GM12864 (cell line): ENCODE data around the gene NOCT.
"Not testable (repeated sequence)": the region's sequence is repeated elsewhere in the genome, so short reads cannot be mapped to it uniquely, and the experiment has no call there.

Experiments used
- DNase-seq: peaks from one replicate; pipeline ENCODE4 v3.0.0-alpha.2; 2011; ENCODE audit warnings: low read depth
- H3K4me3 ChIP-seq: 2 replicates; pipeline ENCODE4 v1.5.1; 2011; ENCODE audit warnings: mild to moderate bottlenecking, low read depth, low read length, control low read depth
- CTCF ChIP-seq: IDR thresholded peaks from 2 replicates; pipeline ENCODE4 v1.5.1; 2011; ENCODE audit warnings: low read depth, mild to moderate bottlenecking, moderate library complexity, low read length, control low read depth, inconsistent platforms; ENCODE audit errors: missing control alignments

Gene NOCT

DNA sequence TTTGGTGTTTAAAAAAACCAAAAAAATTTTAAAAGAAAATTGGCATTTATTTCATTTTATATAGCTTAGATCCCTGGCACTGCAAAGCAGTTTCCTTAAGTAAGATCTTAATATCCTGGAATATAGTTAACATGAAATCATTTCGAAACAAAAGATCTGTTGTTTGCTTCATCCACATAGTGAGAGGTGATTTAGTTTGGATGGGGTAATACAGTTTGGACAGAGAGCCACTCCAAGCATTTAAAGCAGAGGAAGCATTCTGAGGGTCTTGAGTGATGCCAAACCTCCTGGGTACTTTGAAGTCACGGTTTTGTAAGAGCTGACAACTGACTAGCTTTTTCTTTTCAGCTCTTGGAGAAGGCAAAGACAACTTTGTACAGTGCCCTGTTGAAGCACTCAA lies 28.7 kb downstream of the NOCT start:
- no peak overlapping the region for H3K4me3 ChIP-seq
- no peak for DNase-seq
- TF ChIP-seq CTCF, result no peak

DNA sequence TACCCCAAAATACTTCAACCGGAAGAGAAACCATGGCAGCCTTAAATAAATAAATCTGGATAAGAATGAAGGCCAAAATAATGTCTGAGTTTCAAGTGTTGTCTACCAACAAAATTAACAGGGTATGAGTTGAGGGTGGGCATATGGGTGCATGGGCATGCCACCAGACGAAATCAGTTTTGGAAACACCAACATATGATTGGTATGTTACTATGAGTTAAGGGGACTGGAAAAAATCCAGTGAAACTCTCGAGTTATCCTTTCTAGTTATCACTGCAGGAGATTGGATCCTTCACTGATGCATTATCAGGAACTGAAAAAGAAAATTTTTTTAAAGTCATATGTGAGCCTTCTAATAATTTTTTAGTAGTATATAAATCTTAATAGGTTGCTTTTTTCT lies 32.4 kb downstream of the NOCT start:
- H3K4me3 ChIP-seq, result no peak overlapping the region
- no peak for DNase-seq
- no peak for TF ChIP-seq CTCF

GRCh38 chr4:139050446-139050845 lies 34.9 kb downstream of the NOCT start:
- DNase-seq, result no peak
- TF ChIP-seq CTCF, result no peak
- no peak overlapping the region for H3K4me3 ChIP-seq

DNA sequence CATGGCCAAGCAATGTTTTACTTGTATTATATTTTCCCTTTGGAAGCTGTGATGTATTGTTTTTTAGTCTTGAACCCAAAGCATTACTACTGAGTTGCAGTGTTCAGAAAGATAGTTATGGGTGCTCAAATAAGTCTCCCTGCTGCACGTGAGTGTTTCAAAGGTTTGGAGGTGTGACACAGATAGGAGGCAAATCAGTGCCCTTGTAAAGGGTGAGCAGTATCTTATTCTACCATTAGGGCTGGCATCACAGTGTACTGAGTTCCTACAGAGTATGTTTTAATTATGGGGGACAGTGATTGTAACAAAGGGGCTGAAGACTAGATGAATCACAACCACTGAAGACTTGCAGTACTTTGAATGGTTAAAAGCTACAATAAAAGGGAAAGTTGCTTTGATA lies 38.3 kb downstream of the NOCT start:
- H3K4me3 ChIP-seq, result no peak overlapping the region
- DNase-seq, result no peak
- TF ChIP-seq CTCF, result no peak

GRCh38 chr4:139054791-139055505 lies 39.4 kb downstream of the NOCT start:
- H3K4me3 ChIP-seq, result no peak overlapping the region
- DNase-seq, result no peak
- TF ChIP-seq CTCF, result no peak

DNA sequence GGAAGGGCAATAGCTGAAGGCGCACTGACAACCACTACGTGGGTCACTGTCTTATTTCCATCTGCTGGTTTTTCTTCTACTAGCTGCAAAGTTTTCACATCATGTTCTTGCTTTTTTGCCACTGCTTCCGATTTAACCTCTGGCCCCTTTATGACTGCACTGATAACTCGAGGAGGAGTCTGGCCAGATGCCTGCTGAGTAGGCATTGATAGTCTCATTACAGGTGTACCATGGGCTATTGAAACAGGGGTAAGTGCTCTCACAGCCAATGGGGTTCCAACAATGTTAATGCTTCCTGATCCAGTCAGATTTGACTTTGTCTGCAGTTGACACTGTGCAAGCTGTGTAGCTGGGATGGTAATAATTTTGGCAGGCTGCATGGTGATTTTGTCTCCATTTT lies 43.4 kb downstream of the NOCT start:
- DNase-seq, H3K4me3 ChIP-seq: not testable (repeated sequence)

GRCh38 chr4:139060591-139060990 lies 45.0 kb downstream of the NOCT start:
- no peak overlapping the region for H3K4me3 ChIP-seq
- no peak for TF ChIP-seq CTCF
- no peak for DNase-seq
